Measurements from ENCODE around the gene CHST15.

Gene CHST15

GRCh38 chr10:124020981-124021815, 72.2 kb downstream of the CHST15 start:
- TF ChIP-seq CTCF (IDR thresholded peaks at IDR 0.05; ENCODE audit: borderline replicate concordance, insufficient read depth, low read depth, low read length): no peak
- no peak overlapping the region for H3K4me3 ChIP-seq (ENCODE audit: low read depth, low read length)

- TF ChIP-seq CTCF (IDR thresholded peaks at IDR 0.05; ENCODE audit: borderline replicate concordance, insufficient read depth, low read depth, low read length): no peak
- H3K4me3 ChIP-seq (ENCODE audit: low read depth, low read length): no peak overlapping the region
These were observed 73.3 kb downstream of the CHST15 start for GRCh38 chr10:124019886-124020797.

- no peak for TF ChIP-seq CTCF (IDR thresholded peaks at IDR 0.05; ENCODE audit: borderline replicate concordance, insufficient read depth, low read depth, low read length)
- H3K4me3 ChIP-seq (ENCODE audit: low read depth, low read length): no peak overlapping the region
These were observed 74.4 kb downstream of the CHST15 start for GRCh38 chr10:124018886-124019525.

GRCh38 chr10:124017729-124018128, 75.7 kb downstream of the CHST15 start:
- no peak for TF ChIP-seq CTCF (IDR thresholded peaks at IDR 0.05; ENCODE audit: borderline replicate concordance, insufficient read depth, low read depth, low read length)
- no peak overlapping the region for H3K4me3 ChIP-seq (ENCODE audit: low read depth, low read length)

- no peak for TF ChIP-seq CTCF (IDR thresholded peaks at IDR 0.05; ENCODE audit: borderline replicate concordance, insufficient read depth, low read depth, low read length)
These were observed 76.5 kb downstream of the CHST15 start for GRCh38 chr10:124016804-124017375.

GRCh38 chr10:124015991-124016390, 77.4 kb downstream of the CHST15 start:
- no peak overlapping the region for H3K4me3 ChIP-seq (ENCODE audit: low read depth, low read length)
- no peak for TF ChIP-seq CTCF (IDR thresholded peaks at IDR 0.05; ENCODE audit: borderline replicate concordance, insufficient read depth, low read depth, low read length)

More at GRCh38 chr10:124016804-124017375, 76.5 kb downstream of the CHST15 start:
- no peak overlapping the region for H3K4me3 ChIP-seq (ENCODE audit: low read depth, low read length)

All from GM12875 (cell line).